Sigmoid colon (tissue), 7 donors: ENCODE data around the gene ADAMTS17. TPM values are rescaled to one million over a fixed set of nuclear protein-coding genes. Genes with fewer than 3 reads are reported as not detected.

Source experiments
- DNase-seq: peaks from one replicate; pipeline ENCODE4 v3.0.0-alpha.2; 2019
- H3K27ac ChIP-seq, 4 donors: fragments of 200-600 bp; sonication (generic); one replicate each; pipeline ENCODE4 v1.5.1; 2016 to 2019; ENCODE audit warnings: mild to moderate bottlenecking in 1 of 4
- H3K27me3 ChIP-seq, 3 donors: fragments of 200-600 bp; sonication (generic); one replicate each; pipeline ENCODE4 v1.5.1; 2019; ENCODE audit warnings: mild to moderate bottlenecking in 1 of 3
- H3K36me3 ChIP-seq, 4 donors: fragments of 200-600 bp; sonication (generic); one replicate each; pipeline ENCODE4 v1.5.1; 2016 to 2019
- H3K4me1 ChIP-seq, 4 donors: fragments of 200-600 bp; sonication (generic); one replicate each; pipeline ENCODE4 v1.5.1; 2017 to 2019
- H3K4me3 ChIP-seq, 4 donors: fragments of 200-600 bp; sonication (generic); one replicate each; pipeline ENCODE4 v1.5.1; 2017 to 2019; ENCODE audit warnings: mild to moderate bottlenecking in 2 of 4, moderate library complexity in 1 of 4
- H3K9me3 ChIP-seq, 4 donors: fragments of 200-600 bp in 3 of 4; sonication (generic) in 3 of 4; one replicate each; pipeline versions ENCODE4 v1.5.1 to v1.6.1; 2013 to 2019
- CTCF ChIP-seq, 4 experiments: fragments of 450-650 bp in 3 of 4; fragments of 200-600 bp in 1 of 4; IDR thresholded peaks; one replicate each; pipeline ENCODE4 v1.5.1; 2016 to 2019; ENCODE audit warnings: antibody characterized with exemption in 4 of 4, mild to moderate bottlenecking in 3 of 4, moderate library complexity in 2 of 4
- EP300 ChIP-seq, 4 donors: sonication (generic); formaldehyde crosslinking; IDR thresholded peaks; one replicate each; pipeline ENCODE4 v1.6.1; 2017; ENCODE audit warnings: antibody characterized with exemption in 4 of 4
- POLR2A ChIP-seq, 2 donors: fragments of 450-650 bp; IDR thresholded peaks; one replicate each; pipeline ENCODE4 v1.6.1; 2016; ENCODE audit warnings: antibody characterized with exemption in 2 of 2, mild to moderate bottlenecking in 2 of 2, moderate library complexity in 2 of 2
- POLR2AphosphoS5 ChIP-seq, 4 donors: sonication (generic); formaldehyde crosslinking; IDR thresholded peaks; one replicate each; pipeline ENCODE4 v1.6.1; 2017; ENCODE audit warnings: antibody characterized with exemption in 4 of 4
- WGBS, 2 donors: extraction: QIAGEN DNeasy Blood & Tissue Kit; methylation state at CpG; one replicate each; pipeline ENCODE4 v1.1.7; 2013; 5-methylcytosine and 5-hydroxymethylcytosine counted together
- intact Hi-C: fragments of 100-400 bp; cut with DNase I; formaldehyde crosslinking; loops from one replicate; pipeline ENCODE4 v1.15.1; 2023
- polyA plus RNA-seq, 3 donors: library from polyadenylated mRNA; stranded (reverse); fragments of 200-250 nt; gene quantifications; one replicate each; pipeline ENCODE4 v1.2.3, GENCODE V29; 2013
- total RNA-seq, 4 donors: library from RNA; depleted of rRNA; stranded (reverse); fragments of >200 nt; gene quantifications; one replicate each; pipeline ENCODE4 v1.1.0, GENCODE V29; 2016
- donor health status: healthy with polysubstance abuse.
- donor health status: Bipolar disorder and iron deficiency.
- donor health status: healthy.

The ADAMTS17 gene
- total and polyA plus RNA-seq, 7 donors: 0.46 to 3.6 (median 1.2) TPM

- H3K4me3 ChIP-seq: no peak overlapping the region
- no peak overlapping the region for H3K27ac ChIP-seq
- no peaks in the 10 kb centered on the region for H3K36me3 ChIP-seq
- H3K4me1 ChIP-seq: peaks cover 0 to 10% (median 4%) of the 10 kb centered on the region in 4 donors
- no peak for DNase-seq
- intact Hi-C loops: no loop called here
- no peaks in the 10 kb centered on the region for H3K9me3 ChIP-seq
- 92 to 96% methylated on average over 10 of the region's 10 CpGs for WGBS, 2 donors
- TF ChIP-seq POLR2AphosphoS5 (IDR thresholded peaks at IDR 0.05): no peak
- no peak for TF ChIP-seq POLR2A (IDR thresholded peaks at IDR 0.05)
- no peak for TF ChIP-seq CTCF (IDR thresholded peaks at IDR 0.05)
- no peak for TF ChIP-seq EP300 (IDR thresholded peaks at IDR 0.05)
- no peaks in the 10 kb centered on the region for H3K27me3 ChIP-seq
Measured at GRCh38 chr15:100194996-100195395, 146.8 kb downstream of the ADAMTS17 start.

DNA sequence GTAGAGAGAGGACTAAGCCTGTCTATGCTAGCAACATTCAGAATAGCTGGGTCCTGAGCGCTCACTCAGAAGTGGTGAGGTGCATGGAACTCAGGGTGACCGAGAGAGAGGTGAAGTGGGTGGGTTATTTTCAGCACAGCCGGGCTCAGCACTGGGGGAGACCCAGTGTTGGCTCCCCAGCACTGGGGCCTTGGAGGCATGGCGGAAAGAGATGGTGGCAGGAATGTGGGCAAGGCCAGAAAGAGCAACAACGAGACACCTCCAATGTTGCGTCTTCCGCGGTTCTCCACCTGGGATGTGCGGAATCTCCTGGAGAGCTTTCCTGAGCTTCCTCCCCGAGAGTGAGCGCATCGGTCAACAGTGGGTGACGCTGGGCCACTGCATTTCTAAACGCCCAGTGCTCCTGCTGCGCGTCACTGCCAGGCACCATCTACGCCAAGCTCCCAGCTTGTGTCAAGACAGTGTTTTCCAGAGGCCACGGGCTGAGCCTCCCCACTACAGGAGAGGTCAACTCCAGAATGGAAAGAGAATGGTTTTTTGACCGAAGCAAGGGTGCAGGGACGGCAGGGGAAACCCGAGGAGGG, 148.4 kb downstream of the ADAMTS17 start:
- TF ChIP-seq EP300 (IDR thresholded peaks at IDR 0.05) (no peak), CTCF (IDR thresholded peaks at IDR 0.05) (no peak), POLR2A (IDR thresholded peaks at IDR 0.05) (no peak), POLR2AphosphoS5 (IDR thresholded peaks at IDR 0.05) (no peak)
- intact Hi-C loops: no loop called here

GRCh38 chr15:100192097-100193080, 149.4 kb downstream of the ADAMTS17 start:
- no peaks in the 10 kb centered on the region for H3K27me3 ChIP-seq
- no peaks in the 10 kb centered on the region for H3K36me3 ChIP-seq
- intact Hi-C loops: no loop called here
- 87 to 92% methylated on average over 14 of the region's 14 CpGs for WGBS, 2 donors
- no peaks in the 10 kb centered on the region for H3K9me3 ChIP-seq
- no peak overlapping the region for H3K27ac ChIP-seq
- peak; percentile 57 for DNase-seq
- H3K4me1 ChIP-seq: no peaks in the 10 kb centered on the region
- no peak for TF ChIP-seq POLR2A (IDR thresholded peaks at IDR 0.05)
- no peak for TF ChIP-seq EP300 (IDR thresholded peaks at IDR 0.05)
- TF ChIP-seq POLR2AphosphoS5 (IDR thresholded peaks at IDR 0.05): no peak
- TF ChIP-seq CTCF (IDR thresholded peaks at IDR 0.05): no peak
- no peak overlapping the region for H3K4me3 ChIP-seq

More for the DNA sequence above, 148.4 kb downstream of the ADAMTS17 start:
- H3K27ac ChIP-seq: no peak overlapping the region
- peaks cover 0 to 6% (median under 1%) of the 10 kb centered on the region in 4 donors for H3K4me1 ChIP-seq
- H3K27me3 ChIP-seq: no peaks in the 10 kb centered on the region
- H3K4me3 ChIP-seq: no peak overlapping the region
- H3K36me3 ChIP-seq: no peaks in the 10 kb centered on the region
- WGBS, 2 donors: 93 to 96% methylated on average over 21 of the region's 21 CpGs
- DNase-seq: peak; percentile 55
- H3K9me3 ChIP-seq: no peaks in the 10 kb centered on the region

- intact Hi-C loops: no loop called here
- Histone ChIP-seq H3K9me3 (no peaks in the 10 kb centered on the region), H3K27me3 (no peaks in the 10 kb centered on the region), H3K4me1 (no peaks in the 10 kb centered on the region), H3K4me3 (no peak overlapping the region), H3K27ac (no peak overlapping the region), H3K36me3 (no peaks in the 10 kb centered on the region)
- 73 to 91% methylated on average over 8 of the region's 8 CpGs for WGBS, 2 donors
- peak; percentile 24 for DNase-seq
- no peak for TF ChIP-seq POLR2A (IDR thresholded peaks at IDR 0.05)
- no peak for TF ChIP-seq CTCF (IDR thresholded peaks at IDR 0.05)
- no peak for TF ChIP-seq EP300 (IDR thresholded peaks at IDR 0.05)
- TF ChIP-seq POLR2AphosphoS5 (IDR thresholded peaks at IDR 0.05): no peak
Measured at GRCh38 chr15:100191161-100191560, 150.6 kb downstream of the ADAMTS17 start.
